ENCODE results near the gene LPIN1. TPM values are rescaled to one million over a fixed set of nuclear protein-coding genes. Genes with fewer than 3 reads are reported as not detected.

LPIN1 gene
- total and polyA plus RNA-seq, 2 donors (not counting 1 experiment from before 2014, with no cell fraction given), result 36.3 to 99.1 TPM

DNA sequence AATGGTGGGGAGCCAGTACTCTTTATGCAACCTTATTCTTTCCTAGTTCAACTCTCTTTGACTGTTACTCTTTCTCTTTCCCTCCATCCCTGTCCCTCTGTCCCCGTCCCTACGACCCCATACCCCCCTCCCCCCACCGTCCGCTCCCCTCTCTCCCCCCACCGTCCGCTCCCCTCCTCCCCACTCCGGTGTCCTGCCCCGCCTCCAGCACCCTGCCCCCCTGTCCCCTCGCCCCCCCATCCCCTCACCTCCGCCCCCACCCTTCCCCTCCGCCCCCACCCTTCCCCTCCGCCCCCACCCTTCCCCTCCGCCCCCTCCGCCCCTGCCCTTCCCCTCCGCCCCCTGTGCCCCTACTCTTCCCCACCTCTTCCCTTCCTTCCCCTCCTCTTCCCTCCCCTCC lies 128.4 kb downstream of the LPIN1 start:
- Mint-ChIP-seq H3K4me3 (no peak overlapping the region), H3K27me3 (no peaks in the 10 kb centered on the region), H3K4me1 (peaks cover 33% of the 10 kb centered on the region), H3K27ac (no peak overlapping the region), H3K9me3 (ENCODE audit: insufficient read depth) (no peaks in the 10 kb centered on the region)
- Histone ChIP-seq H3K27ac (ENCODE audit: low read length in 2 of 2) (no peak overlapping the region), H3K4me3 (ENCODE audit: control extremely low read depth in 1 of 5, extremely low read depth in 1 of 5, insufficient read depth in 1 of 5, low read depth in 2 of 5, low read length in 4 of 5) (no peak overlapping the region), H3K4me2 (replicated peaks; ENCODE audit: low read depth, low read length, poor library complexity, severe bottlenecking) (no peak overlapping the region), H4K20me1 (ENCODE audit: control insufficient read depth, insufficient read depth, low read length, poor library complexity, severe bottlenecking) (no peaks in the 10 kb centered on the region), H3K9me3 (ENCODE audit: control extremely low read depth in 1 of 3, control insufficient read depth in 2 of 3, insufficient read depth in 1 of 3, low read length in 2 of 3) (no peaks in the 10 kb centered on the region), H3K27me3 (replicated peaks in 1 of 4; ENCODE audit: control extremely low read depth in 1 of 4, control insufficient read depth in 3 of 4, insufficient read depth in 4 of 4, low read length in 3 of 4) (no peaks in the 10 kb centered on the region), H3K4me1 (ENCODE audit: control insufficient read depth in 2 of 2, insufficient read depth in 2 of 2, low read length in 2 of 2) (peaks cover 14 to 18% of the 10 kb centered on the region in 2 donors), H3K9ac (ENCODE audit: low read length) (no peak overlapping the region), H3K79me2 (ENCODE audit: control insufficient read depth, insufficient read depth, low read length) (no peaks in the 10 kb centered on the region), H3K36me3 (replicated peaks in 1 of 2; ENCODE audit: control extremely low read depth in 1 of 2, control insufficient read depth in 1 of 2, extremely low read depth in 1 of 2, insufficient read depth in 2 of 2, low read length in 1 of 2) (no peaks in the 10 kb centered on the region), H2AFZ (ENCODE audit: insufficient read depth, low read depth, low read length, poor library complexity, severe bottlenecking) (no peak overlapping the region)
- POLR2A ChIA-PET, result no interaction called here
- ATAC-seq (ENCODE audit: low read depth) (no peak), DNase-seq (no peak)
- intact Hi-C loops (cut with micrococcal nuclease), result no loop called here
- CTCF ChIA-PET, result no interaction called here
- TF ChIP-seq CTCF (IDR thresholded peaks at IDR 0.05) (no peak), EZH2 (IDR thresholded peaks at IDR 0.05; ENCODE audit: borderline replicate concordance, insufficient read depth, low read depth, low read length, poor library complexity, severe bottlenecking) (no peak)
- WGBS (ENCODE audit: insufficient coverage), result no CpG with 5 or more reads among the region's 15 CpGs

DNA sequence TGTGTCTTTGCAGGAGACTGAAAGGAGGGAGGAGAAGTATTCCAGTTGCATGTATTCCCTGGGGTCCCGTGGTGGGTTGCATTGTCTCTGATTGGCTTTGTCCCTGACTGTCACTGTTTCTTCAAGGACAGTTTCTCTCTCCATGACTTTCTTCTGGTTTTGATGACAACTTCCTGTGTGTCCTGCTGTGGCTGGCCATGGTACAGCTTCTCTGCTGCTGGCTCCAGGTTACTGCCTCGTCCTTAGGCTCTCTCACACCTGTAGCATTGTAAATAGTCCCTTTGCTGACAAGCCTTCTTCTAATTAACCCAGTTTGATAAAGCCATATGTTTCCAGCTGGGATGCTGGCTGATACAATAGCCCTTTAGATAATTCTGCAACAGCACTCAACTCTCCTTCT lies 129.0 kb downstream of the LPIN1 start:
- H3K27ac Mint-ChIP-seq, result no peak overlapping the region
- TF ChIP-seq EZH2 (IDR thresholded peaks at IDR 0.05; ENCODE audit: borderline replicate concordance, insufficient read depth, low read depth, low read length, poor library complexity, severe bottlenecking), result no peak
- Histone ChIP-seq H2AFZ (ENCODE audit: insufficient read depth, low read depth, low read length, poor library complexity, severe bottlenecking) (no peak overlapping the region), H4K20me1 (ENCODE audit: control insufficient read depth, insufficient read depth, low read length, poor library complexity, severe bottlenecking) (no peaks in the 10 kb centered on the region), H3K36me3 (replicated peaks in 1 of 2; ENCODE audit: control extremely low read depth in 1 of 2, control insufficient read depth in 1 of 2, extremely low read depth in 1 of 2, insufficient read depth in 2 of 2, low read length in 1 of 2) (no peaks in the 10 kb centered on the region), H3K79me2 (ENCODE audit: control insufficient read depth, insufficient read depth, low read length) (no peaks in the 10 kb centered on the region), H3K9me3 (ENCODE audit: control extremely low read depth in 1 of 3, control insufficient read depth in 2 of 3, insufficient read depth in 1 of 3, low read length in 2 of 3) (no peaks in the 10 kb centered on the region), H3K4me3 (ENCODE audit: control extremely low read depth in 1 of 5, extremely low read depth in 1 of 5, insufficient read depth in 1 of 5, low read depth in 2 of 5, low read length in 4 of 5) (no peak overlapping the region), H3K4me1 (ENCODE audit: control insufficient read depth in 2 of 2, insufficient read depth in 2 of 2, low read length in 2 of 2) (peaks cover 11 to 15% of the 10 kb centered on the region in 2 donors), H3K27me3 (replicated peaks in 1 of 4; ENCODE audit: control extremely low read depth in 1 of 4, control insufficient read depth in 3 of 4, insufficient read depth in 4 of 4, low read length in 3 of 4) (no peaks in the 10 kb centered on the region), H3K27ac (ENCODE audit: low read length in 2 of 2) (no peak overlapping the region), H3K4me2 (replicated peaks; ENCODE audit: low read depth, low read length, poor library complexity, severe bottlenecking) (no peak overlapping the region), H3K9ac (ENCODE audit: low read length) (no peak overlapping the region)
- ATAC-seq (ENCODE audit: low read depth) (no peak), DNase-seq (no peak)
- H3K9me3 Mint-ChIP-seq (ENCODE audit: insufficient read depth), result no peaks in the 10 kb centered on the region
- CTCF ChIA-PET, result no interaction called here
- WGBS (ENCODE audit: insufficient coverage), result 82% methylated on average over 2 of the region's 2 CpGs
- H3K27me3 Mint-ChIP-seq, result no peaks in the 10 kb centered on the region
- H3K4me3 Mint-ChIP-seq, result no peak overlapping the region
- peaks cover 29% of the 10 kb centered on the region for H3K4me1 Mint-ChIP-seq
- intact Hi-C loops (cut with micrococcal nuclease), result no loop called here
- POLR2A ChIA-PET, result no interaction called here

Data from B cell (primary cell).